NCI-H1436 (cell line): ENCODE data around the gene PACSIN1.

Experiments
- DNase-seq: peaks from one replicate; lab custom pipeline; 2025; lab: John Stamatoyannopoulos, UW

PACSIN1 gene, protein sequence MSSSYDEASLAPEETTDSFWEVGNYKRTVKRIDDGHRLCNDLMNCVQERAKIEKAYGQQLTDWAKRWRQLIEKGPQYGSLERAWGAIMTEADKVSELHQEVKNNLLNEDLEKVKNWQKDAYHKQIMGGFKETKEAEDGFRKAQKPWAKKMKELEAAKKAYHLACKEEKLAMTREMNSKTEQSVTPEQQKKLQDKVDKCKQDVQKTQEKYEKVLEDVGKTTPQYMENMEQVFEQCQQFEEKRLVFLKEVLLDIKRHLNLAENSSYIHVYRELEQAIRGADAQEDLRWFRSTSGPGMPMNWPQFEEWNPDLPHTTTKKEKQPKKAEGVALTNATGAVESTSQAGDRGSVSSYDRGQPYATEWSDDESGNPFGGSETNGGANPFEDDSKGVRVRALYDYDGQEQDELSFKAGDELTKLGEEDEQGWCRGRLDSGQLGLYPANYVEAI

DNA sequence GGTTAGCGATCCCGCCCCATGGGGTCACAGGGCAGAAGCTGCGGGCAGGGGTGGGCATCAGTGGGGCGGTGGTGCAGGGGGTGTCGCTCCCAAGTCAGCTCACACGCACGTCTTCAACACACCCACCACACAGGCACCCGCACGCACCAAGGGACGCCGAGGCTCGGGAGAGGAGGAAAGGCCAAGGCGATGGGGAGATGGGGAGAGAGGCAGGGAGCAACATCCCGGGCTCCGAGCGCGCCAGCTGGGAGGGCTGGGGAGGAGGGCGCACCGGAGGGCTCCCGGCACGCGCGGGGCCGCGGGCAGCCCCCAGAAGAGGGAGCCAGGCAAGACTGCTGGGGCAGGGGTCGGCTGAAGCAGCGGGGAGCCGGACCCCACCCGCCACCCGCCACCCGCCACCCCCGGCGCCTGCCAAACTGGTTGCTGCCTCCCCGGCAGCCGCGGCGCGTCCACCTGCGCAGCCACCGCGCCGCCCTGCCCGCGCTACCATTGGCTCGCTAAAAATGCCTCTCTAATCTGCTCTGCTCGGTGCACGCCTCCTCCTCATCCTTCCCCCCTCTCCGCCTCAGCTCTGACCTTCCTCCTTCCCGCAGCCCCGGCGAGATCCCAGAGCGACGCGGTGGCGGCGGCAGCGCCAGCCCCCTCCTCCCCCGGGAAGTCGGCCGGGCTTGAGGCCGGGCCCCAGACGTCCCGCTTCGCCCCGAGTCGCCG is at the start of gene PACSIN1:
Gene PACSIN1, plus strand, starts transcription at position 546 of the 711 bp plus-strand sequence. CDS start 60,230 bp downstream, outside the sequence.
- peak; percentile 35 for DNase-seq

DNA sequence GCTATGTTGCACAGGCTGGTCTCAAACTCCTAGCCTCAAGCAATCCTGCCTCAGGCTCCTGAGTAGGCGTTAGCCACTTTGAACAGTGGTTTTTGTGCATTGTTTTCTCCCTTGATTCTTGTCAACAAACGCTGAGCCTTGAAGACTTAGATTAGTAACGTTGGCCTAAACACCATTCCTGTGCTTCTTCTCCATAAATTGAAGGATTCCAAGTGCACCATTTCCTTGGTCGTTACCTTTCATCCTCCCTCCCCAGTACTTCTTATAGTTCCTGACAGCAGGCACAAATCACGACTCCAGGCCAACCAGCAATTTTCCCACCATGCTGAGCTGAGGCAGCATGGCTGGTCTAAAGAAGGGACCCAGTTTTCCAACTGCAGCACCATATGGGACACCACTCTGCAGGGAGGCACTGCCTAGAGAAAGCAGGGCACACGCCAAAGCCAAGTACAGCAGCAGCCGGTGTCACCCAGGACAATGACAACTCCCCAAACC is 49.0 kb upstream of the PACSIN1 start:
- no peak for DNase-seq

DNA sequence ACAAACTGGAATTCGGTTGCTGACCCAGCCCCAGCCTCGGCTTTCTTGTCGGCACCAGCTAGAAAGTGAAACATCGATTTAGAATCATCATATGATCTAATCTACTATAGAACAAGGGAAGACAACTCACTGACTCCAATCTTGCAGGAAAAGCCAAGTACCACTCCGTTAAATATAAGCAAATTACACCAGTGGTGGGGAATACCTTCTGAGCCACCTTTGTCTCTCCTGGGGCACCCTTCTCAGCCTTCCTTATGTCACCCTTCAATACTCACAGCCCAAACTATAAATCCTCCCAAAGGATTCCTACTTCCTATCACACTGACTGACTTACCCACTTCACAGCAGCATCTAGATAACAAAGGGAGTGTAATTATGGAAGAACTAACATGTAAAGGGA is 47.5 kb upstream of the PACSIN1 start:
- DNase-seq: no peak

DNA sequence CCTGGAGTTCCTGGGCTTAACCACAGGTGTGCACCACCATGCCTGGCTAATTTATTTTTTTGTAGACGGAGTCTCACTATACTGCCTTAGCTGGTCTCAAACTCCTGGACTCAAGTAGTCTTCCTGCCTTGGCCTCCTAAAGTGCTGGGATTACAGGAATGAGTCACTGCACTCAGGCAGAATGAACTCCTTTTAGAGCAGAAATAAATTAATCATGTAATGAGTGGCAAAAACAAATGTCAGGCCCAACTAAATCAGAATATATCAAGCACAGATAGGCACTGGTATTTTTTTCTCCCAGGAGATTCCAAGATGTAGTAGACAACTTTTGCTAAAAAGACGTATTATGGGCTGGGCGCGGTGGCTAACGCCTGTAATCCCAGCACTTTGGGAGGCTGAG is 42.6 kb upstream of the PACSIN1 start:
- no peak for DNase-seq

DNA sequence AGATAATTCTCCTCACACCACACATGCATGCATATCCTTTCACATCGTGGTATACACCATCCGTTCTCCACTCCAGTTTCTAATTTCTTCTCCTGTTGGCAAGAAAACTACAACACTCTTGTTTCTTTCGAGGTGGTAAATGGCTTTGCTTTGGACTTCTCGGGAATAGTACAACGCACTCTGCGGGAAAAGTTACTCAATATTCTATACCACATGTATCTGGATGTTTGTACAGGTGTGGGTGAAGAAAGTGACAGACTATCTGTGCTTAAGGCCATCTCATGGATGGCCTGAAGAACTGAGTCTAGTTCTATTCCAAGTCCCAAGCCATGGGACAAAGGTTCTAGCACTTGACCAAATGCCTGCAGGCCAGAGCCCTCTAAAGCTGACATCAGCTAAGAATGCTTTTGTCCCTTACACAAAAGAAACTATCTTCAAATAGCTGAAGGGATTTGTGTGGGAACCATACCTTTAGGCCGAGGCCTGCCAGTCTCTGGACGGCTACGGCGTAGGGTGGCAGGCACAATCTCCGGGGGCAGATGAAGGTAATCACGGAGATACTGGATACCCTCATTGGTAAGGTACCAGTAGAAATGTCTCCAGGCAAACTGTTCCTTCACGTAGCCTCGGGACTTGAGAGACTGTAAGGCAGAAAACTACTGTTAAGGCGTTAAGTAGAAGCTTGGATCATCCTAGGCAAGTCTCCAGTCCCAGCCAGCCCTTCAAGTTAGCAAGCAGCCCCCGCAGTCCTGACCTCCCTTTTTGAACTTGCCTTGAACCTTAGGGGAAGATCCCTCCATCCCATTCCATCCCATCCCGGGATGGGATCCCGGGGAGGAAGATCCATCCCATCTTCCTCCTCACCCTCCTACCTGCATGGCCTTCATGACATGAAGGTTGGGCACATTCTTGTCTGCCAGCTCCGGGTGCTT is 41.4 kb upstream of the PACSIN1 start:
- no peak for DNase-seq

DNA sequence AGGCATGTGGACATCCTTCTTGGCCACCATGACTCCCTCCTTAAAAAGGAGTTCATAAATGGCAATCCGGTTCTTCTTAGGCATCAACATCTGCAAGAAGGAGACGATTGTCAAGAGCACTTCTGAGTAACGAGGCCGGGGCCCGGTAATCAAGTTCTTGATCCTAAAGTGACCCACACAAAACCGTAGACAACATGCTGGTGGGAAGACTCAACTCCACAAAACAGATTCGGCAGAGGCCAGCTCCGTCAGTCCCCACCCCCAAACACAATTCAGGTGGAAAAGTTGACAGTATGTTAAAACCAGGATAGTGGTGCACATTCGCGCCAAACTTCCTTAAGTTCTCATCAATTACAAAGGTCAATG is 40.8 kb upstream of the PACSIN1 start:
- DNase-seq: no peak

DNA sequence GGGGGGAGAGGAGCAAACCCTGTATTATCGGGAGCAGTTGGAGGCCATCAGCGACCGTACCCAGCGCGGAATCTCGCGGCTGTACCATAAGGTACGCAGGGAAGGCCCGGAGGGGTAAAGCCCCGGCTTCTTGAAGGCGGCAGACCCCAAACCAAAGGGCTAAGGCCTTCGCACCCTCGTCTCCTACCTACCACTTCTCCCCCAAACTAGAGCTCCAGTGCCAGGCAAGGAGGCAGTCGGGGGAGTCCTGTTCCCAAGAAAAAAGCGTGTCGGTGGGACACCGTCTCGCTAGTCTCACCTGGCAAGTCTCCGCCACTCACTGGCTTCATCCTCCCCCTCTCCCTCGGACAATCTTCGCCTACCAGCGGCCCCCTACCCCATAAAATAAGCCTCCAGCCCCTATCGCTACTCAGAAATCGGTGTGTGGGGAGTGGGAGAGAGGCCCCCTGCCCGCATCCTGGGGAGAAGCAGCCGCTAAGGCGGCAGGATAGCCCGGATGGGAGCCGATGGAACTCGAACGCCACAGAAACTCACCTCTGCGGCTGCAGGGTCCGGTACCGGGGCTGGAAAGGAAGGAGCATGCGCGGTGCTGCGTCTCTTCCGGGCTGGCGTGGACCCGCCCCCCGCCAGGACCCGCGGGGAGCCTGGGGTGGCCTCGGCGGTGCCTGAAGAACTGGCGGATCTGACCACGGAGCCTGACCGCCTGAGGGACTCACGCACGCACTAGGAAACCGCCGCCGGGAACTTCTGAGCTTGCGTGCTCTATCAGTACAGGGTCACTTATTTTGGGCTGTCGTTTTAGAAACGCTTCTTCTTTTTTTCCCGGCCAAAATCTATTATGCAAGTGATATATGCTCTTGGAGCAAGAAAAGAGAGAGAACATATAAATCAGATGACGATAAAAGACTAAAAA is 40.1 kb upstream of the PACSIN1 start, which contains the start of gene RPS10:
Gene RPS10, minus strand, starts transcription at position 572 of the 913 bp plus-strand sequence. CDS start 848 bp downstream, outside the sequence.
- DNase-seq: peak; percentile 90

DNA sequence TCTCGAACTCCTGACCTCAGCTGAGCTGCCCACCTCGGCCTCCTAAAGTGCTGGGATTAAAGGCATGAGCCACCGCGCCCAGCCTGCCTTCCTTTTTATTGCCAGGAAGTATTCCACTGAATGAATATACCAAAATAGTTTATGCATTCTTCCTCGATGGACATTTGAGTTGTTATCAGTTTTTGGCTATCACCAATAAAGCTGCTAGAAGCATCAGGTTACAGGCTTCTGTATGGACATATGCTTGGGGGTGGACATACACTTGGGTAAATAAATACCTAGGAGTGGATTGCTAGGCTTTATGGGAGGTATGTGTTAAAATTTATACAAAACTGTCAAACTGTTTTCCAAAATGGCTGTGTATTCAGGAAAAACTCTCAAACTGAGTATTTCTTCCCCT is 30.0 kb upstream of the PACSIN1 start:
- no peak for DNase-seq

DNA sequence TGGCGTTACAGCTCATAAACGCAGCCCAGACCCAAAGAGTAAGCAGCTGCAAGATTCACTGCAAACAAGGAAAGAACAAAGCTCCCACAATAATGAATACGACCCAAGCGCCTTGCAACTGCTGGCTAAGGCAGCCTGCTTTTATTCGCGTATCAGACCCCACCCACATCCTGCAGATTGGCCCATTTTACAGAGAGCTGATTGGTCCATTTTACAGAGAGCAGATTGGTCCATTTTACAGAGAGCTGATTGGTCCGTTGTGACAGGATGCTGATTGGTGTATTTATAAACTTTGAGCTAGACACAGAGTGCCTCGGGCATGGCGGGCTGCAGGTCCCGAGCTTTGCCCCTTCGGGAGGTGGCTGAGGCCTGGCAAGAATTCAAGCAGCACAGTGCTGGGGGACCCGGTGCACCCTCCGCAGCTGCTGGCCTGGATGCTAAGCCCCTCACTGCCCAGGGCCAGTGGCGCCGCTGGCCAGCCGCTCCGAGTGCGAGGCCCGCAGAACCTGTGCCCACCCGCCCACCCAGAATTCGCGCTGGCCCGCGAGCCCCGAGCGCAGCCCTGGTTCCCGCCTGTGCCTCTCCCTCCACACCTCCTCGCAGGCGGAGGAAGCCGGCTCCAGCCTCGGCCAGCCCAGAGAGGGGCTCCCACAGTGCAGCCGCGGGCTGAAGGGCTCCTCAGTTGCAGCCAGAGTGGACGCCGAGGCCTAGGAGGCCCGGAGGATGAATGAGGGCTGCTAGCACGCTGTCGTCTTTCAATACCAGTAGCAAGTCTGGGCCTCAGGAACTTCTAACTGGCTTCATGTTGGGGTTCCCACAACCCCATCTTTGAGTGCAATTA is 28.9 kb upstream of the PACSIN1 start:
- DNase-seq: no peak

DNA sequence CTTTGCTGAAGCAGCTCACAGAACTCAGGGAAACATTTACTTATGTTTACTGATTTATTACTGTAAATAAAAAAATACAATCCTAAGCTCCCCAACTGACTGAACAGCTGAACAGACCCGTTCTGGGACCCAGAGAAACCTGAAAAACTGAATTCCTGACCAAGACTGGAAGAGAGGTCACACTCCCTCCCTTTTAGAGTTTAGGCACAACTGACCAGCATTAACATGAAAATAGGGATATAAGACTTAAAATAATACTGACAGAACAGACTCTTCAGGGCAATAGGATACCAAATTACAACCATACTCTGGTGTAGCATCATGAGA is 28.3 kb upstream of the PACSIN1 start:
- DNase-seq: no peak

DNA sequence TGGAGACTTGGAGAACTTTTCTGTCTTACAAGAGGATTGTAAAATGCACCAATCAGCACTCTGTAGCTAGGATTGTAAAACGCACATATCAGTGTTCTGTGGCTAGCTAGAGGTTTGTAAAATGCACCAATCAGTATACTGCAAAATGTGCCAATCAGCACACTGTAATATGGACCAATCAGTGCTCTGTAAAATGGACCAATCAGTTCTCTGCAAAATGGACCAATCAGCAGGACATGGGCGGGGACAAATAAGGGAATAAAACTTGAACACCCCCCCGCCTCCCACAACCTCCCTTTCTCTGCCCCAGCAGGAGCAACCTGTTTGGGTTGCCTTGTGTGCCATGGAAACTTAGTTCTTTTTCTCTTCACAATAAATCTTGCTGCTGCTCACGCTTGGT is 27.2 kb upstream of the PACSIN1 start:
- no peak for DNase-seq

DNA sequence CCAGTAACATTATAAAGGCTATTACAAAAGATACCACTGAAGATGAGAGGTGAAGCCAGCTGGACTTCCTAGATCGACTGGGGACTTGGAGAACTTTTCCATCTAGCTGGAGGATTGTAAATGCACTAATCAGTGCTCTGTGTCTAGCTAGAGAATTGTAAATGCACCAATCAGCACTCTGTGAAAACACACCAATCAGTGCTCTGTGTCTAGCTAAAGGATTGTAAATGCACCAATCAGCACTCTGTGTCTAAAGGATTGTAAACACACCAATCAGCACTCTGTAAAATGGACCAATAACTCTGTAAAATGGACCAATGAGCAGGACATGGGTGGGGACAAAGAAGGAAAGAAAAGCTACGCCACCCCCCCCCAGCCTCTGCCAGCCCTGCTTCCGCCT is 26.4 kb upstream of the PACSIN1 start:
- no peak for DNase-seq

DNA sequence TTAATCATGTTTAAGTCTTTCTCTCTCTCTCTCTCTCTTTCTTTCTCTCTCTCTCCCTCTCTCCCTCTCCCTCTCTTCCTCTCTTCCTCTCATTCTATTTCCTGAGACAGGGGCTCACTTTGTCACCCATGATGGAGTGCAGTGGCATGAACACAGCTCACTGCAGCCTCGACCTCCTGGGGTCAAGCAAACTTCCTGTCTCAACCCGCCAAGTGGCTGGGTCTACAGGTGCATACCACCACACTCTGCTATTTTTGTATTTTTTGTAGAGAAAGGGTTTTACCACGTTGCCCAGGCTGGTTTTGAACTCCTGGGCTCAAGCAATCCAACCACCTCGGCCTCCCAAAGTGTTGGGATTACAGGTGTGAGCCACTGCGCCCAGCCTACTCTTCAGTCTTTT is 24.4 kb upstream of the PACSIN1 start:
- DNase-seq: no peak

DNA sequence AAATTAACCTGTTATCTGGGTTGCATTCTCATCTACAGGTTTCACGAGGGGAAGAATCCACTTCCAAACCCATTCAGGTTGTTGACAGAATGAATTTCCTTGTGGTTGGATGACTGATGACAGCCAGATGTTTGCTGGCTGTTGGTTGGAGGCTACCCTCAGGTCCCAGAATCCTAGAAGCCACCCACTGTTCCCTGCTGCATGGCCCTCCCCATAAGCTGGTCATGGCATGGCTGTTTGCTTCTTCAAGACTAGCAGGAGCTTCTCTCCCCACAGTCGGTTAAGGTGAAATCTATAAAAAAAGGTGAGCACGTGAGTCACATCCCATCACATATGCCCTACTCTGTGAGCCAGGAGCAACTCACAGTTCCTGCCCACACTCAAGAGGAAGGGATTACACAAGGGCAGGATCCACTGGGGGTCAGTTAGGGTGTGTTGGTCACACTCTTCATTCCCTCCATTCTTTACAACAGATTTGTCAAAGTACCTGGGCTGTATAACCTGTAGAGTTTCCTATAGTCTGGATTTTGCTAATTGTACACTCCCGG is 20.5 kb upstream of the PACSIN1 start:
- no peak for DNase-seq

DNA sequence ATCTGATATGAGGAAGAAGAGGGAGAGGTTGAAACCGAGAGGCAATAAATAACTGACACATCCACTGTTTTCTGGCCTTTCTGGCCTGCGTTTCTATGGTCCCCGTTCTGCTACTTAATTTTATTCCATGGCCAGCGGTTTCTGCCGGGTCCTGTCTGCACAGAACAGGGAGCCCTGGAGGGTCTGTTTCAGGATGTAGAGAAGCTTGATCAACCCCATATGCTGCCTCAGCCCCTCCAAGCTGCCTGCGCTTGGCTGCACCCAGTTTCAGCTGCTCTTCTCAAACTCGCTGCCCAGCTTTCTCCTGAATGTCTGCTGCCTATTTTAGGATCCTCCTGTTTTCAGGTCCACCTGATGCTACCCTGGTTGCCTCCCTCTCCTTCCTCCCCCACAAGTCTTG is 18.5 kb upstream of the PACSIN1 start:
- DNase-seq: no peak

DNA sequence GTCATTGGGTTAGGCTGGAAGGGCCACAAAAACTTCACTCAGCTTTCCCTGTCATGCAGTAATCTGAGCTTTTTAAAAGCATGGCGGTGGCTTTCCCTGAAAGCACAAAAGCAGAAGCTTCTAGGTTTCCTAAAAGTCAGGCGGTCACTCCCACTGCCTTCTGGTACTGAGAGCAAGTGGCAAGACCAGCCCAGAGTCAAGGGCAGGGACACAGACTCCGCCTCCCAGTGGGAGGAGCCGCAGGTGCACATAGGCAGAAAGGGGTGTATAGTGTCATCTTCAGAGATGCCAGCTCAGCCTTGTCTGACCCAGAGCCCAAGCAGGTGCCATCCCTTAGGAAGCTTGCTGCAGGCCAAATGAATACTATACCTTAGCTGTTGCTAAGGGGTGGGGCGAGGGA is 18.0 kb upstream of the PACSIN1 start:
- no peak for DNase-seq

DNA sequence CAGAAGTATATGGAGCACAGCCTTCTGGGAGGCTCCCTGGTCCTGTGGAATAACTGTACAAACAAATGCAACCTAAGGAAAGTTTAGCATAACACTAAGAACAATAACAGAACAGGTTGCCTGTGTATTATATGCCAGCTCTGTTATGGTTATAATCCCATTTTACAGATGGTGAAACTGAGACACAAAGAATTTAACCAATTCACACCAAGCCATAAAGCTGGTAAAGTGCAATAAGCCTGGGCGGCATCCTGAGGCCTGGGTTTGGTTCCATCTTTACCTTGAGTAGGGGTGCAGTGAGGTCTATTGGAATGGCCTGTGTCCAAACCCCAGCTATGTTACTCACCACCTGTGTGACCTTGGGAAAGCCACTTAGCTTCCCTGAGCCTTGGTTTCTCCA is 14.7 kb upstream of the PACSIN1 start:
- DNase-seq: no peak

DNA sequence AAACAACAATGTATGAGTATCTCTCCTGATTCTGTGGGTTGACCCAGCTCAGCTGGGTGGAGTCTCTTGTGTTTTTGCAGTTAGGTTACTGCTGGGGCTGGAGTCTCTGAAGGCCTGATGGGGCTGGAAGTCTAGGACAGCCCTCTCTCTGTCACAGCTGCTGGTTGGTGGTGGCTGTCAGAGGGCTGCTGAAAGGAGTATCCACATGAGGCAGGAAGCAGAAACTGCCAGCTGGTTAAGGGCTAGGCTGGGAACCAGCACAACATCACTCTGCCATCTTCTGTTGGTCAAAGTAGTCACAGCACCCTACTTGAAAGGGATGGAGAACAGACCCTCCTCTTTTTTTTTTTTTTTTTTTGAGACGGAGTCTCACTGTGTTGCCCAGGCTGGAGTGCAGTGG is 10.0 kb upstream of the PACSIN1 start:
- no peak for DNase-seq

DNA sequence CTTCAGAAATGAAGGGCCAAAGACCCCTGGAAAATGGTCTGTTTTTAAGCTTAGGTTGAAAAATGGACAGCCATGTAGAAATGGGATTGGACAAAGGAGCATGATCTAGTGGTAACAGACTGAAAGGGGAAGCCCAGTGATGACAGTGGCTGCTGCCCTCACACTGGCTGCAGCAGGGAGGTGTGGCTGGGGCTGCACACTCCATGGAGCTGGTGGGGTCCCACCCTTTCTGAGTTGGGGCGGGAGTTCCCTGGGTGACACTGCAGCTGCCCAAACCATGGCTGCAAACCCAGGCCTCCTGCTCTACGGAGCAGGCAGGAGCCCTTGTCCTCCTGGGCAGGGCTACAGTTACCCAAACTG is 8.5 kb upstream of the PACSIN1 start:
- no peak for DNase-seq
